IMR-90 (cell line): Measurements from ENCODE around the gene DUSP22. TPM values are rescaled to one million over a fixed set of nuclear protein-coding genes. Genes with fewer than 3 reads are reported as not detected.

ENCODE experiments used
- ATAC-seq: fragments of 200-7000 bp; cut with Tn5 transposase; 2 replicates; pipeline ENCODE4 v1.9.1; 2020; ENCODE audit warnings: low read depth, mild to moderate bottlenecking, moderate library complexity
- BruUV-seq: library from RNA; stranded (reverse); fragments of 400-500 nt; replicated peaks from 2 replicates; lab custom pipeline; 2021; lab: Mats Ljungman, UMichigan
- CTCF ChIA-PET: fragments of 300-600 bp; formaldehyde crosslinking; extraction: SDS; loops from one replicate; lab custom pipeline; 2021; ENCODE audit warnings: antibody characterized with exemption; lab: Yijun Ruan, JAX
- POLR2A ChIA-PET: fragments of 300-600 bp; sonication (Branson Sonifier 250); formaldehyde crosslinking; loops from one replicate; lab custom pipeline; 2022; ENCODE audit warnings: antibody characterized with exemption; ENCODE audit not compliant: unreplicated experiment; lab: Charles Lee
- DNase-seq: peaks from one replicate; pipeline ENCODE4 v3.0.0; 2013
- H2AFZ ChIP-seq: replicated peaks from 2 replicates; pipeline ENCODE3; 2013; ENCODE audit warnings: low read length, mild to moderate bottlenecking; ENCODE audit not compliant: poor library complexity
- H2AK5ac ChIP-seq: 2 replicates; pipeline ENCODE4 v1.6.1; 2013; ENCODE audit warnings: low read depth, low read length, inconsistent platforms
- H2AK9ac ChIP-seq: replicated peaks from 2 replicates; pipeline ENCODE3; 2013; ENCODE audit warnings: mild to moderate bottlenecking, low read depth, low read length, moderate library complexity; ENCODE audit not compliant: poor library complexity
- H2BK120ac ChIP-seq: 2 replicates; pipeline ENCODE4 v1.6.1; 2013; ENCODE audit warnings: low read depth, low read length, inconsistent platforms
- H2BK15ac ChIP-seq: 3 replicates; pipeline ENCODE4 v1.6.1; 2013; ENCODE audit warnings: low read depth, low read length, inconsistent platforms
- H2BK20ac ChIP-seq: 2 replicates; pipeline ENCODE4 v1.6.1; 2013; ENCODE audit warnings: low read depth, mild to moderate bottlenecking, inconsistent platforms, low read length, moderate library complexity
- H2BK5ac ChIP-seq: 2 replicates; pipeline ENCODE4 v1.6.1; 2013; ENCODE audit warnings: mild to moderate bottlenecking, low read depth, low read length, inconsistent platforms; ENCODE audit not compliant: poor library complexity, severe bottlenecking
- H3K14ac ChIP-seq: replicated peaks from 2 replicates; pipeline ENCODE4 v1.6.1; 2013; ENCODE audit warnings: low read depth, low read length, inconsistent platforms
- H3K18ac ChIP-seq: 2 replicates; pipeline ENCODE4 v1.6.1; 2013; ENCODE audit warnings: low read depth, low read length, control low read depth
- H3K23ac ChIP-seq: 2 replicates; pipeline ENCODE4 v1.6.1; 2013; ENCODE audit warnings: low read depth, low read length, inconsistent platforms
- H3K27ac ChIP-seq: 2 replicates; pipeline ENCODE4 v1.5.1; 2013; ENCODE audit warnings: mild to moderate bottlenecking, control low read depth, low read length; ENCODE audit not compliant: insufficient read depth
- H3K27me3 ChIP-seq: 2 replicates; pipeline ENCODE4 v1.6.1; 2013; ENCODE audit warnings: low read length; ENCODE audit not compliant: control insufficient read depth, insufficient read depth
- H3K36me3 ChIP-seq: 2 replicates; pipeline ENCODE4 v1.6.1; 2013; ENCODE audit warnings: low read length, mixed read lengths; ENCODE audit not compliant: control insufficient read depth, insufficient read depth
- H3K4ac ChIP-seq: 2 replicates; pipeline ENCODE4 v1.6.1; 2013; ENCODE audit warnings: low read depth, low read length, inconsistent platforms
- H3K4me1 ChIP-seq: 2 replicates; pipeline ENCODE4 v1.6.1; 2013; ENCODE audit warnings: low read length, mixed read lengths; ENCODE audit not compliant: control insufficient read depth, insufficient read depth
- H3K4me2 ChIP-seq: 2 replicates; pipeline ENCODE4 v1.6.1; 2013; ENCODE audit warnings: low read depth, mild to moderate bottlenecking, control low read depth, low read length, moderate library complexity
- H3K4me3 ChIP-seq: 2 replicates; pipeline ENCODE4 v1.5.1; 2013; ENCODE audit warnings: low read depth, mild to moderate bottlenecking, control low read depth, low read length, moderate library complexity; ENCODE audit not compliant: insufficient read depth
- H3K56ac ChIP-seq: 2 replicates; pipeline ENCODE4 v1.6.1; 2013; ENCODE audit warnings: low read length, inconsistent platforms; ENCODE audit not compliant: insufficient read depth; ENCODE audit errors: extremely low read depth
- H3K79me1 ChIP-seq, 2 experiments: 2 replicates each; pipeline ENCODE4 v1.6.1; 2013; ENCODE audit warnings: low read length in 2 of 2, inconsistent platforms in 1 of 2, low read depth in 1 of 2
- H3K9ac ChIP-seq: 2 replicates; pipeline ENCODE4 v1.6.1; 2013; ENCODE audit warnings: low read depth, low read length, control low read depth
- H3K9me1 ChIP-seq: 2 replicates; pipeline ENCODE4 v1.6.1; 2013; ENCODE audit warnings: low read length, inconsistent platforms; ENCODE audit not compliant: insufficient read depth
- H3K9me3 ChIP-seq: 2 replicates; pipeline ENCODE4 v1.6.1; 2013; ENCODE audit warnings: low read length; ENCODE audit not compliant: control insufficient read depth, insufficient read depth
- H4K20me1 ChIP-seq: 2 replicates; pipeline ENCODE4 v1.6.1; 2013; ENCODE audit warnings: low read length, inconsistent platforms; ENCODE audit not compliant: insufficient read depth
- H4K5ac ChIP-seq: 2 replicates; pipeline ENCODE4 v1.6.1; 2013; ENCODE audit warnings: mild to moderate bottlenecking, low read depth, low read length, control low read depth
- H4K8ac ChIP-seq, 2 experiments: 2 replicates each; pipeline ENCODE4 v1.6.1; 2013; ENCODE audit warnings: low read depth in 2 of 2, low read length in 2 of 2, control low read depth in 1 of 2, inconsistent platforms in 1 of 2
- H4K91ac ChIP-seq: 2 replicates; pipeline ENCODE4 v1.6.1; 2013; ENCODE audit warnings: low read depth, low read length, inconsistent platforms; ENCODE audit not compliant: insufficient read depth
- BHLHE40 ChIP-seq: fragments of 150-350 bp; IDR thresholded peaks from 2 replicates; pipeline ENCODE4 v1.6.1; 2016; ENCODE audit warnings: mild to moderate bottlenecking, low read depth, low read length
- CEBPB ChIP-seq: IDR thresholded peaks from 2 replicates; pipeline ENCODE4 v1.6.1; 2012; ENCODE audit warnings: low read depth, low read length, improper control_type of control experiment
- CHD1 ChIP-seq: IDR thresholded peaks from 2 replicates; pipeline ENCODE4 v1.6.1; 2012; ENCODE audit warnings: low read depth, low read length, improper control_type of control experiment
- CTCF ChIP-seq: conservative IDR thresholded peaks from 2 replicates; pipeline ENCODE4 v1.5.1; 2012; ENCODE audit warnings: mild to moderate bottlenecking, low read depth, low read length, improper control_type of control experiment
- ELK1 ChIP-seq: fragments of 150-350 bp; IDR thresholded peaks from 2 replicates; pipeline ENCODE4 v1.6.1; 2016; ENCODE audit warnings: low read depth, mild to moderate bottlenecking, low read length, moderate library complexity, borderline replicate concordance
- FOS ChIP-seq: fragments of 150-350 bp; IDR thresholded peaks from 2 replicates; pipeline ENCODE4 v1.6.1; 2016; ENCODE audit warnings: low read depth, low read length
- NFE2L2 ChIP-seq: fragments of 150-350 bp; IDR thresholded peaks from 2 replicates; pipeline ENCODE4 v1.6.1; 2016; ENCODE audit warnings: low read depth, mild to moderate bottlenecking, low read length
- POLR2A ChIP-seq: IDR thresholded peaks from 2 replicates; pipeline ENCODE4 v1.6.1; 2012; ENCODE audit warnings: mild to moderate bottlenecking, low read depth, low read length
- RCOR1 ChIP-seq: IDR thresholded peaks from 2 replicates; pipeline ENCODE4 v1.6.1; 2012; ENCODE audit warnings: mild to moderate bottlenecking, low read length, improper control_type of control experiment; ENCODE audit not compliant: insufficient replicate concordance
- RFX5 ChIP-seq: IDR thresholded peaks from 2 replicates; pipeline ENCODE4 v1.8.0; 2012; ENCODE audit warnings: low read depth, mild to moderate bottlenecking, low read length, moderate library complexity
- SMC3 ChIP-seq: fragments of 150-350 bp; IDR thresholded peaks from 2 replicates; pipeline ENCODE4 v1.6.1; 2016; ENCODE audit warnings: low read depth, mild to moderate bottlenecking, antibody characterized with exemption, low read length, moderate library complexity
- USF2 ChIP-seq: fragments of 150-350 bp; IDR thresholded peaks from 2 replicates; pipeline ENCODE4 v1.6.1; 2017; ENCODE audit warnings: mild to moderate bottlenecking, antibody characterized with exemption, low read length, low read depth
- WGBS, 2 experiments: methylation state at CpG; one replicate each; pipeline versions ENCODE4 v1.1.5 to v1.1.7; 2013; ENCODE audit warnings: missing lambda C conversion rate in 2 of 2; ENCODE audit not compliant: insufficient read length in 1 of 2; ENCODE audit errors: extremely low coverage in 2 of 2; 5-methylcytosine and 5-hydroxymethylcytosine counted together
- dilution Hi-C: fragments of 300-500 bp; cut with HindIII; formaldehyde crosslinking; loops from one replicate; pipeline ENCODE4 v1.14.3; 2018; ENCODE audit warnings: low sequenced_read_pairs; ENCODE audit not compliant: unreplicated experiment
- in situ Hi-C: fragments of 300-500 bp; cut with MboI; formaldehyde crosslinking; loops from 3 replicates; pipeline ENCODE4 v1.14.3; 2019; ENCODE audit warnings: low sequenced_read_pairs, inconsistent platforms, mixed read lengths
- intact Hi-C: fragments of 100-400 bp; cut with micrococcal nuclease; formaldehyde crosslinking; loops from 2 replicates; pipeline ENCODE4 v1.10.0; 2022
- polyA plus RNA-seq, 3 experiments: library from polyadenylated mRNA; depleted of rRNA; stranded (reverse); fragments of >200 nt; gene quantifications; 2 replicates each; pipeline ENCODE4 v1.2.3, GENCODE V29; 2012; ENCODE audit warnings: low replicate concordance in 1 of 3
- total RNA-seq: library from RNA; depleted of rRNA; stranded (reverse); fragments of >200 nt; gene quantifications from 2 replicates; pipeline ENCODE4 v1.2.3, GENCODE V29; 2012

DUSP22 gene
- total and polyA plus RNA-seq, 2 of the 4 experiments (the other 2 are of a cell fraction), result 7.1 to 8.2 TPM

- in situ Hi-C loops (no loop called here), dilution Hi-C loops (no loop called here), intact Hi-C loops (loop anchor here (5.0 kb wide), 1 partner anchor 148 kb away; no protein-coding TSS in a partner anchor)
- Histone ChIP-seq H3K9me1 (no peaks in the 10 kb centered on the region; the same call in 1 of the 2 replicates), H2BK20ac (no peak overlapping the region), H4K20me1 (no peaks in the 10 kb centered on the region), H3K14ac (no peak overlapping the region), H2BK120ac (no peak overlapping the region), H2BK15ac (no peak overlapping the region), H3K4me2 (no peak overlapping the region), H2AK5ac (no peak overlapping the region), H4K91ac (no peak overlapping the region), H2BK5ac (no peak overlapping the region), H3K23ac (no peak overlapping the region), H2AFZ (no peak overlapping the region), H3K18ac (no peak overlapping the region), H3K36me3 (no peaks in the 10 kb centered on the region), H4K5ac (no peak overlapping the region), H3K4me3 (no peak overlapping the region), H3K79me1 (no peaks in the 10 kb centered on the region), H3K4ac (no peak overlapping the region), H3K27me3 (no peaks in the 10 kb centered on the region), H3K9ac (no peak overlapping the region), H2AK9ac (no peak overlapping the region), H4K8ac (no peak overlapping the region), H3K27ac (no peak overlapping the region), H3K56ac (no peak overlapping the region), H3K9me3 (peaks cover 2% of the 10 kb centered on the region; the same call in 1 of the 2 replicates), H3K4me1 (no peaks in the 10 kb centered on the region)
- no peak for TF ChIP-seq BHLHE40
- TF ChIP-seq CTCF, result no peak
- TF ChIP-seq CHD1, result no peak
- no peak for TF ChIP-seq RFX5
- TF ChIP-seq ELK1, result no peak
- no peak for TF ChIP-seq SMC3
- no peak for TF ChIP-seq USF2
- TF ChIP-seq FOS, result no peak
- no peak for TF ChIP-seq NFE2L2
- TF ChIP-seq CEBPB, result no peak
- TF ChIP-seq POLR2A, result no peak
- TF ChIP-seq RCOR1, result no peak
- BruUV-seq, result no TSS peak
- CTCF ChIA-PET, result interaction anchor here (0.8 kb wide), 1 partner anchor 26 kb away, joined by 3 read pairs; no protein-coding TSS in a partner anchor
- DNase-seq, result no peak
- POLR2A ChIA-PET, result no interaction called here
- WGBS, 2 experiments, result 33% methylated on average over 1 of the region's 4 CpGs; no CpG with 5 or more reads in 1 of the 2 experiments
- ATAC-seq, result no peak
Observed at GRCh38 chr6:338815-339262, 46.6 kb downstream of the DUSP22 start.
